OCI-LY3 (cell line): ENCODE results near the gene RTF2.

Experiments
- H2AFZ ChIP-seq: fragments of 200-600, 300-600 bp; shearing (Covaris generic); 2 replicates; pipeline ENCODE4 v1.6.0; 2014; ENCODE audit warnings: antibody characterized with exemption, low read depth, low read length
- H3K27ac ChIP-seq: fragments of 200-600, 300-600 bp; sonication (generic); 2 replicates; pipeline ENCODE4 v1.5.1; 2014; ENCODE audit warnings: mild to moderate bottlenecking, low read length, moderate library complexity, mixed read lengths
- H3K27me3 ChIP-seq: fragments of 200-600, 300-600 bp; sonication (generic); 2 replicates; pipeline ENCODE4 v1.6.1; 2014; ENCODE audit warnings: low read depth, low read length, mixed read lengths
- H3K36me3 ChIP-seq: fragments of 200-600, 300-600 bp; sonication (generic); replicated peaks from 2 replicates; pipeline ENCODE3; 2014; ENCODE audit warnings: low read depth, low read length, mixed read lengths
- H3K4me1 ChIP-seq: fragments of 300-600, 200-600 bp; sonication (generic); 2 replicates; pipeline ENCODE4 v1.6.1; 2014; ENCODE audit warnings: low read length, mixed read lengths
- H3K4me2 ChIP-seq: fragments of 200-600, 300-600 bp; sonication (generic); 2 replicates; pipeline ENCODE4 v1.6.1; 2014; ENCODE audit warnings: low read length, mixed read lengths
- H3K4me3 ChIP-seq: fragments of 300-600, 200-600 bp; sonication (generic); 2 replicates; pipeline ENCODE4 v1.5.1; 2014; ENCODE audit warnings: antibody characterized with exemption, mild to moderate bottlenecking, low read length, moderate library complexity
- H3K79me2 ChIP-seq: fragments of 300-600, 200-600 bp; shearing (Covaris generic); 2 replicates; pipeline ENCODE4 v1.6.1; 2014; ENCODE audit warnings: mild to moderate bottlenecking, low read length, mixed read lengths
- H3K9ac ChIP-seq: fragments of 300-600, 200-600 bp; shearing (Covaris generic); 2 replicates; pipeline ENCODE4 v1.6.0; 2014; ENCODE audit warnings: mild to moderate bottlenecking, low read length, moderate library complexity
- H3K9me3 ChIP-seq: fragments of 200-600, 300-600 bp; shearing (Covaris generic); 2 replicates; pipeline ENCODE4 v1.6.1; 2014; ENCODE audit warnings: low read length, mixed read lengths; ENCODE audit not compliant: insufficient read depth
- H4K20me1 ChIP-seq: fragments of 200-600, 300-600 bp; sonication (generic); 2 replicates; pipeline ENCODE4 v1.6.1; 2016; ENCODE audit warnings: low read length, mixed read lengths; ENCODE audit not compliant: insufficient read depth
- EZH2phosphoT487 ChIP-seq: fragments of 200-600 bp; shearing (Covaris generic); IDR thresholded peaks from 2 replicates; pipeline ENCODE4 v1.6.1; 2018; ENCODE audit warnings: antibody characterized with exemption, mixed run types, low read depth
- TF ChIP-seq, protein P1 (sequence below): fragments of 200-600, 300-600 bp; sonication (generic); IDR thresholded peaks from 2 replicates; pipeline ENCODE4 v1.5.1; 2014; ENCODE audit warnings: antibody characterized with exemption, low read length, low read depth

RTF2 gene

DNA sequence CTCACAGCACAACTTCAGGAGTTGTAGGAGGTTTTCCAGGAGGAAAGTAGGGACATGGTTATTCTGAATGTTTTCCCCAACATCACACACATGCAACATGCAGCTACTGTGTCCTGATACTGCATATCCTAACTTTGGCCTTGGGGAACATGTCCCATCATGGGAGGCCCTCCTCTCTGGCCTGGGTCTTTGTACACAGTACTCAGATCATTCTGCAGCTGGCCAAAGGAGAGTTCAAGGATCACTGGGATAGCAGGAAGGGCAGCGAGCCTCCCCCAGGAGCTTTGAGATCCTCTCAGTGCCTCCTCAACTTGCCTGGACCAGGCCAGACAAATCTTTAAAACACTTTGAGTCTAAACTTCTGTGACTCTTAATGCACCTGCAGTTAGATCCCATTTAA lies 43.5 kb upstream of the RTF2 start:
- no peaks in the 10 kb centered on the region for H3K27me3 ChIP-seq

DNA sequence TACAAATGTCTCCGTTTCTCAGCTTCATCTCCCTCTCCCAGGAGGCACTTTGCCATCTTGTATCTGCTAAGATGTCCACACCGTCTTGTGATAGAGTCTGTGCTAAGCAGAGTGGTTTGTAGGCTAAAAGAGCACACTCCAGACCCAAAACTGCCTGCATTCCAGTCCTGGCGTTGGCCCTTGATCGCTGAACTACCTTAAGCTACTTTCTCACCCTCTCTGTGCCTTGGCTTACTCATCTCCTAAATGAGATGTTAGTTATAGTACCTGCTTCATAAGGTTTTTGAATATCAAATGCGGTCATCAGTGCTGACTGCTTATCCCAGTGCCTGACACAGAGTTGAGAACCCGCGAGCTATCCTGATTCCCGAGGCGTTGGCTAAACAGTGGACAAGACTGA lies 42.4 kb upstream of the RTF2 start:
- Histone ChIP-seq H3K9ac (no peak overlapping the region), H2AFZ (no peak overlapping the region), H3K4me1 (peaks cover 24% of the 10 kb centered on the region), H3K79me2 (no peaks in the 10 kb centered on the region), H3K9me3 (no peaks in the 10 kb centered on the region), H3K36me3 (peaks cover 3% of the 10 kb centered on the region), H3K4me2 (no peak overlapping the region), H3K27me3 (no peaks in the 10 kb centered on the region), H3K27ac (no peak overlapping the region), H3K4me3 (no peak overlapping the region), H4K20me1 (no peaks in the 10 kb centered on the region)
- no peak for TF ChIP-seq EZH2phosphoT487
- TF ChIP-seq, protein P1, sequence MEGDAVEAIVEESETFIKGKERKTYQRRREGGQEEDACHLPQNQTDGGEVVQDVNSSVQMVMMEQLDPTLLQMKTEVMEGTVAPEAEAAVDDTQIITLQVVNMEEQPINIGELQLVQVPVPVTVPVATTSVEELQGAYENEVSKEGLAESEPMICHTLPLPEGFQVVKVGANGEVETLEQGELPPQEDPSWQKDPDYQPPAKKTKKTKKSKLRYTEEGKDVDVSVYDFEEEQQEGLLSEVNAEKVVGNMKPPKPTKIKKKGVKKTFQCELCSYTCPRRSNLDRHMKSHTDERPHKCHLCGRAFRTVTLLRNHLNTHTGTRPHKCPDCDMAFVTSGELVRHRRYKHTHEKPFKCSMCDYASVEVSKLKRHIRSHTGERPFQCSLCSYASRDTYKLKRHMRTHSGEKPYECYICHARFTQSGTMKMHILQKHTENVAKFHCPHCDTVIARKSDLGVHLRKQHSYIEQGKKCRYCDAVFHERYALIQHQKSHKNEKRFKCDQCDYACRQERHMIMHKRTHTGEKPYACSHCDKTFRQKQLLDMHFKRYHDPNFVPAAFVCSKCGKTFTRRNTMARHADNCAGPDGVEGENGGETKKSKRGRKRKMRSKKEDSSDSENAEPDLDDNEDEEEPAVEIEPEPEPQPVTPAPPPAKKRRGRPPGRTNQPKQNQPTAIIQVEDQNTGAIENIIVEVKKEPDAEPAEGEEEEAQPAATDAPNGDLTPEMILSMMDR: no peak

More for the DNA sequence above, 43.5 kb upstream of the RTF2 start:
- Histone ChIP-seq H3K79me2 (no peaks in the 10 kb centered on the region), H3K9me3 (no peaks in the 10 kb centered on the region), H4K20me1 (no peaks in the 10 kb centered on the region), H3K4me2 (no peak overlapping the region), H2AFZ (no peak overlapping the region), H3K4me1 (peaks cover 22% of the 10 kb centered on the region), H3K9ac (no peak overlapping the region), H3K4me3 (no peak overlapping the region), H3K36me3 (peaks cover 6% of the 10 kb centered on the region), H3K27ac (no peak overlapping the region)
- TF ChIP-seq, protein P1: no peak
- no peak for TF ChIP-seq EZH2phosphoT487

DNA sequence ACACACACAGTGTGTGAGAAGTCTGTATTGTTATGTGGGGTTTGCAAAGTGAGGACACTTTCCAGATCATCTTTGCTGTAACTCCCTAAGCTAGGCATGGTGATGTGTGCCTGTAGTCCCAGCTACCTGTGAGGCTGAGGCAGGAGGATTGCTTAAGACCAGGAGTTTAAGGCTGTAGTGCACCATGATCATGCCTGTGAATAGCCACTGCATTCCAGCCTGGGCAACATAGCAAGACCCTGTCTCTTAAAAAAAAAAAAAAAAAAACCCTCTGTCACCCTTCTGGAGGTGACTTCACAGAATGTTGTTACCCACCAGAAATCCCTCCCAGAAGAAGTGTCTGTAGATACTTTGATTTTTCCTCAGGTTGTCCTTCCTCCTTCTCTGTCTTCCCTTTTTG lies 41.5 kb upstream of the RTF2 start:
- no peak for TF ChIP-seq EZH2phosphoT487
- TF ChIP-seq, protein P1: no peak
- Histone ChIP-seq H3K79me2 (no peaks in the 10 kb centered on the region), H3K4me1 (peaks cover 26% of the 10 kb centered on the region)

DNA sequence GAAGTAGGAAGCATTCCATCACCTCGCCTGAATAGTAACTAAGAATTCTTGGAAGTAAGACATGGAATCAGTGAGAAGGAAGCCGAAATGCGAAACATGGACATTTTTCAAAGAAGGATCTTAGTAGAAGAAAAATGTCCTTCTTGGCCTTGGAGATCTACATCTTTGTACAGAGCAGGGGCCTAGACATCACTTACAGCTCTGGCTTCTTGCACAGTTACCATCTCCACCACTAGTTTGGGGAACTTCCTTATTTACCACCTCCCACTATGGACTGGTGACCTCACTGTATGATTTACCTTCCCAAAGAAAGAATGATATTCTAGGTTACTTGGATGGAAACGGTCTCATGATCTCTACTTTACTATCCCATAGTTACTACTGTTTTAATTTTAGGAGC lies 40.6 kb upstream of the RTF2 start:
- no peak overlapping the region for H3K27ac ChIP-seq

More for the DNA sequence above, 41.5 kb upstream of the RTF2 start:
- H3K4me2 ChIP-seq: no peak overlapping the region
- H3K36me3 ChIP-seq: peaks cover 3% of the 10 kb centered on the region
- H3K27ac ChIP-seq: no peak overlapping the region
- H3K9ac ChIP-seq: no peak overlapping the region
- no peaks in the 10 kb centered on the region for H4K20me1 ChIP-seq
- no peaks in the 10 kb centered on the region for H3K9me3 ChIP-seq
- no peaks in the 10 kb centered on the region for H3K27me3 ChIP-seq
- no peak overlapping the region for H2AFZ ChIP-seq
- no peak overlapping the region for H3K4me3 ChIP-seq

More for the DNA sequence above, 40.6 kb upstream of the RTF2 start:
- TF ChIP-seq, protein P1: no peak
- no peak for TF ChIP-seq EZH2phosphoT487
- no peak overlapping the region for H3K9ac ChIP-seq
- H3K36me3 ChIP-seq: peaks cover 3% of the 10 kb centered on the region
- H3K79me2 ChIP-seq: no peaks in the 10 kb centered on the region
- H3K27me3 ChIP-seq: no peaks in the 10 kb centered on the region
- H2AFZ ChIP-seq: no peak overlapping the region
- peaks cover 31% of the 10 kb centered on the region for H3K4me1 ChIP-seq
- H3K9me3 ChIP-seq: no peaks in the 10 kb centered on the region
- H3K4me3 ChIP-seq: no peak overlapping the region
- H3K4me2 ChIP-seq: no peak overlapping the region
- H4K20me1 ChIP-seq: no peaks in the 10 kb centered on the region
